K562 (cell line): ENCODE data around the gene TMEM100. TPM values are rescaled to one million over a fixed set of nuclear protein-coding genes. Genes with fewer than 3 reads are reported as not detected.
A peak's percentile ranks its signal among the peaks of the same experiment; 100 is the strongest.

Source experiments
- ATAC-seq: fragments of 200-7000 bp; cut with Tn5 transposase; 3 replicates; pipeline ENCODE4 v1.9.1; 2020; ENCODE audit warnings: moderate library complexity
- BruUV-seq: library from RNA; stranded (reverse); fragments of 400-500 nt; replicated peaks from 2 replicates; lab custom pipeline; 2021; lab: Mats Ljungman, UMichigan
- CTCF ChIA-PET: fragments of 300-600 bp; formaldehyde crosslinking; extraction: SDS; loops from one replicate; lab custom pipeline; 2021; ENCODE audit warnings: low intra/inter-chr PET ratio; lab: Yijun Ruan, JAX
- POLR2A ChIA-PET: fragments of 300-600, 350-650 bp; sonication (Branson Sonifier 250); formaldehyde crosslinking; extraction: SDS; loops from one replicate; lab custom pipeline; 2021; ENCODE audit warnings: antibody characterized with exemption, inconsistent platforms; lab: Yijun Ruan, JAX
- DNase-seq, 4 experiments: peaks; one replicate each; pipeline versions ENCODE4 v3.0.0 to v3.0.0-alpha.2; 2011 to 2018; ENCODE audit warnings: low spot score in 3 of 4, mixed read lengths in 3 of 4; ENCODE audit errors: extremely low read depth in 1 of 4
- FAIRE-seq: peaks from 2 replicates; lab custom pipeline; 2011; peaks lifted over from hg19 to GRCh38; lab: Jason Lieb, UNC
- H2AFZ ChIP-seq: 2 replicates; pipeline ENCODE4 v1.6.0; 2011; ENCODE audit warnings: low read depth, low read length, control low read depth, inconsistent platforms
- H3K27ac ChIP-seq: fragments of 200-600 bp; 3 replicates; pipeline ENCODE4 v1.8.0; 2011; ENCODE audit warnings: low read depth, mild to moderate bottlenecking, control low read depth, inconsistent platforms, low read length, moderate library complexity, mixed read lengths; ENCODE audit errors: extremely low read depth
- H3K27me3 ChIP-seq, 2 experiments: fragments of 300-600 bp in 1 of 2; 2 replicates in 1 of 2; 3 replicates in 1 of 2; pipeline versions ENCODE4 v1.6.0 to v1.8.0; 2011; ENCODE audit warnings: inconsistent platforms in 2 of 2, low read length in 2 of 2, mild to moderate bottlenecking in 1 of 2, mixed read lengths in 1 of 2, moderate library complexity in 1 of 2; ENCODE audit not compliant: control insufficient read depth in 2 of 2, insufficient read depth in 2 of 2
- H3K36me3 ChIP-seq: fragments of 300-600 bp; 3 replicates; pipeline ENCODE4 v1.8.0; 2011; ENCODE audit warnings: mild to moderate bottlenecking, low read length, inconsistent platforms; ENCODE audit not compliant: control insufficient read depth, insufficient read depth
- H3K4me1 ChIP-seq, 2 experiments: fragments of 200-600 bp in 1 of 2; replicated peaks in 1 of 2; 2 replicates in 1 of 2; 3 replicates in 1 of 2; pipeline versions ENCODE4 v1.5.1 to v1.8.0; 2011; ENCODE audit warnings: inconsistent platforms in 2 of 2, low read length in 2 of 2, mild to moderate bottlenecking in 1 of 2, mixed read lengths in 1 of 2, moderate library complexity in 1 of 2; ENCODE audit not compliant: control insufficient read depth in 2 of 2, insufficient read depth in 2 of 2
- H3K4me2 ChIP-seq: 2 replicates; pipeline ENCODE4 v1.6.1; 2011; ENCODE audit warnings: low read length, control low read depth, inconsistent platforms, mixed read lengths; ENCODE audit not compliant: insufficient read depth
- H3K4me3 ChIP-seq: fragments of 200-600 bp; sonication (generic), shearing (Covaris generic); 2 replicates; pipeline ENCODE4 v1.5.1; 2016; ENCODE audit warnings: control low read depth, inconsistent platforms
- H3K79me2 ChIP-seq: fragments of 200-600 bp; 3 replicates; pipeline ENCODE4 v1.8.0; 2011; ENCODE audit warnings: low read length, inconsistent platforms; ENCODE audit not compliant: control insufficient read depth, insufficient read depth
- H3K9ac ChIP-seq, 2 experiments: 2 replicates each; pipeline versions ENCODE4 v1.6.0 to v1.6.1; 2011; ENCODE audit warnings: low read depth in 2 of 2, low read length in 2 of 2, control low read depth in 1 of 2, inconsistent platforms in 1 of 2, mild to moderate bottlenecking in 1 of 2, mixed read lengths in 1 of 2; ENCODE audit not compliant: insufficient read depth in 1 of 2
- H3K9me1 ChIP-seq: one replicate; pipeline ENCODE4 v1.6.0; 2011; ENCODE audit warnings: inconsistent platforms, mild to moderate bottlenecking, low read length, moderate library complexity; ENCODE audit not compliant: control insufficient read depth, insufficient read depth
- H3K9me3 ChIP-seq: replicated peaks from 2 replicates; pipeline ENCODE4 v1.5.1; 2011; ENCODE audit warnings: low read depth, low read length, inconsistent platforms; ENCODE audit not compliant: control insufficient read depth, insufficient read depth
- H4K20me1 ChIP-seq: replicated peaks from 2 replicates; pipeline ENCODE4 v1.6.1; 2011; ENCODE audit warnings: low read length, inconsistent platforms, mixed read lengths; ENCODE audit not compliant: control insufficient read depth, insufficient read depth
- HMG20B ChIP-seq: fragments of 250-450 bp; sonication (Bioruptor Pico); IDR thresholded peaks from 2 replicates; pipeline ENCODE4 v1.5.0; 2021; ENCODE audit warnings: mild to moderate bottlenecking
- KDM1A ChIP-seq, 2 experiments: fragments of 450-650 bp; IDR thresholded peaks; 2 replicates each; pipeline ENCODE4 v1.6.1; 2016; ENCODE audit warnings: mild to moderate bottlenecking in 2 of 2
- KHSRP ChIP-seq: fragments of 450-650 bp; IDR thresholded peaks from 2 replicates; pipeline ENCODE4 v1.6.1; 2017
- RB1 ChIP-seq: fragments of 450-650 bp; IDR thresholded peaks from 2 replicates; pipeline ENCODE4 v1.6.1; 2017; ENCODE audit warnings: low read depth, mild to moderate bottlenecking
- RBM25 ChIP-seq: fragments of 200-400 bp; formaldehyde crosslinking; IDR thresholded peaks from 2 replicates; pipeline ENCODE4 v1.6.1; 2018; ENCODE audit warnings: low read length, low read depth, moderate library complexity; ENCODE audit not compliant: severe bottlenecking
- ZNF24 ChIP-seq: fragments of 450-650 bp; IDR thresholded peaks from 2 replicates; pipeline ENCODE4 v1.6.1; 2016
- ZNF696 ChIP-seq: fragments of 250-450 bp; sonication (Bioruptor Pico); conservative IDR thresholded peaks from 2 replicates; pipeline ENCODE4 v1.4.0; 2020; ENCODE audit warnings: mild to moderate bottlenecking, moderate library complexity
- WGBS: fragments of 100-300 bp; shearing (Covaris generic); methylation state at CpG from one replicate; pipeline ENCODE4 v1.1.6; 2016; ENCODE audit warnings: low coverage, mixed read lengths; ENCODE audit not compliant: insufficient coverage; ENCODE audit errors: missing lambda C conversion rate; 5-methylcytosine and 5-hydroxymethylcytosine counted together
- in situ Hi-C: fragments of 300-500 bp; cut with MboI; formaldehyde crosslinking; loops from 4 replicates; pipeline ENCODE4 v1.15.0; 2018; ENCODE audit warnings: inconsistent platforms, mixed read lengths
- intact Hi-C: fragments of 100-400 bp; cut with micrococcal nuclease; formaldehyde crosslinking; loops from 2 replicates; pipeline ENCODE4 v1.14.2; 2022
- polyA plus RNA-seq, 8 experiments: library from polyadenylated mRNA; depleted of rRNA in 4 of 8; stranded (reverse) in 5 of 8; unstranded in 3 of 8; fragments of >200 nt; fragmentation: Nextera tagmentation in 2 of 8; fragmentation: Illumina TruSeq in 1 of 8; extraction: Ambion mirVana in 2 of 8; extraction: Trizol in 1 of 8; gene quantifications; 2 replicates each; pipeline versions ENCODE4 v1.2.1 to v1.2.3, GENCODE V29; 2011 to 2014; ENCODE audit warnings: inconsistent platforms in 1 of 8, missing spikeins in 1 of 8
- total RNA-seq, 7 experiments: library from RNA; depleted of rRNA in 6 of 7; stranded (reverse); fragments of >200 nt in 6 of 7; fragmentation: Illumina TruSeq in 2 of 7; extraction: Trizol in 2 of 7; gene quantifications; 2 replicates each; pipeline versions ENCODE4 v1.2.1 to v1.2.3, GENCODE V29; 2011 to 2021; ENCODE audit warnings: low replicate concordance in 1 of 7
- TF ChIP-seq, protein P1 (sequence below): fragments of 250-450 bp; sonication (Bioruptor Pico); IDR thresholded peaks from 2 replicates; pipeline ENCODE4 v1.5.0; 2022; ENCODE audit warnings: mild to moderate bottlenecking
- TF ChIP-seq, protein P2 (sequence below): fragments of 450-650 bp; IDR thresholded peaks from 2 replicates; pipeline ENCODE4 v1.6.1; 2016; ENCODE audit warnings: low read depth
- TF ChIP-seq, protein P3 (sequence below): fragments of 250-450 bp; sonication (Bioruptor Pico); IDR thresholded peaks from 2 replicates; pipeline ENCODE4 v1.4.0; 2020; ENCODE audit warnings: mild to moderate bottlenecking, moderate library complexity, borderline replicate concordance

Gene TMEM100
- total and polyA plus RNA-seq, 9 of the 15 experiments (the other 6 are each of a cell fraction or from before 2014, with no cell fraction given): 0.12 to 0.50 (median 0.19) TPM

DNA sequence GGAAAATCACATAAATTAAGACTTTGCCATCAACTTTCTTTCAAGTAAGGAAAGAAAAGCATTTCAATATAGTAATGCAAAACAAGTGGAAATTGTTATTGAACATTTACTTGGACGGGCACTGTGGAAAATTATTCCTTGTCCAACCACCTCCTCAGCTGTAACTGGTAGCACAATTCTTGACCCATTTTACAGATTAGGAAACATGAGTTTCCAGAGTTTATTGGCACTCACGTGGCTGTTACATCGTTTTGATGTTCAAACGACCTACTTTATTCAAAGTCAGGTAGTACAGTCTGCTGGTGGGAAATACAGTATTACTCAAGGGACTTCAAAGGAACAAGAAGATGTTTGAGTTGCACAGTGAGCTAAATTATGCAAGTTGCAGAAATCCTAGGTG lies 27.3 kb upstream of the TMEM100 start:
- Histone ChIP-seq H3K4me2 (no peak overlapping the region; the same call in 1 of the 2 replicates), H3K4me3 (no peak overlapping the region), H3K4me1 (peaks cover 5 to 22% of the 10 kb centered on the region in 2 experiments; a peak in 4 of 5 replicates), H3K9me3 (no peaks in the 10 kb centered on the region), H3K79me2 (peaks cover 37% of the 10 kb centered on the region), H3K9ac (peak overlapping the region in 1 of 2 experiments; percentile 42; a peak in 1 of 4 replicates), H3K27me3 (no peaks in the 10 kb centered on the region), H3K27ac (0 out of 3 replicates have a peak overlapping the region, but pooled peaks have one; percentile 5), H3K36me3 (peaks cover 17% of the 10 kb centered on the region; the same call in 2 of the 3 replicates), H2AFZ (peak overlapping the region; percentile 87), H4K20me1 (no peaks in the 10 kb centered on the region), H3K9me1 (no peaks in the 10 kb centered on the region)
- TF ChIP-seq, protein P1, sequence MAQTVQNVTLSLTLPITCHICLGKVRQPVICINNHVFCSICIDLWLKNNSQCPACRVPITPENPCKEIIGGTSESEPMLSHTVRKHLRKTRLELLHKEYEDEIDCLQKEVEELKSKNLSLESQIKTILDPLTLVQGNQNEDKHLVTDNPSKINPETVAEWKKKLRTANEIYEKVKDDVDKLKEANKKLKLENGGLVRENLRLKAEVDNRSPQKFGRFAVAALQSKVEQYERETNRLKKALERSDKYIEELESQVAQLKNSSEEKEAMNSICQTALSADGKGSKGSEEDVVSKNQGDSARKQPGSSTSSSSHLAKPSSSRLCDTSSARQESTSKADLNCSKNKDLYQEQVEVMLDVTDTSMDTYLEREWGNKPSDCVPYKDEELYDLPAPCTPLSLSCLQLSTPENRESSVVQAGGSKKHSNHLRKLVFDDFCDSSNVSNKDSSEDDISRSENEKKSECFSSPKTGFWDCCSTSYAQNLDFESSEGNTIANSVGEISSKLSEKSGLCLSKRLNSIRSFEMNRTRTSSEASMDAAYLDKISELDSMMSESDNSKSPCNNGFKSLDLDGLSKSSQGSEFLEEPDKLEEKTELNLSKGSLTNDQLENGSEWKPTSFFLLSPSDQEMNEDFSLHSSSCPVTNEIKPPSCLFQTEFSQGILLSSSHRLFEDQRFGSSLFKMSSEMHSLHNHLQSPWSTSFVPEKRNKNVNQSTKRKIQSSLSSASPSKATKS (CRISPR knock-in tag): no peak
- TF ChIP-seq, protein P2, sequence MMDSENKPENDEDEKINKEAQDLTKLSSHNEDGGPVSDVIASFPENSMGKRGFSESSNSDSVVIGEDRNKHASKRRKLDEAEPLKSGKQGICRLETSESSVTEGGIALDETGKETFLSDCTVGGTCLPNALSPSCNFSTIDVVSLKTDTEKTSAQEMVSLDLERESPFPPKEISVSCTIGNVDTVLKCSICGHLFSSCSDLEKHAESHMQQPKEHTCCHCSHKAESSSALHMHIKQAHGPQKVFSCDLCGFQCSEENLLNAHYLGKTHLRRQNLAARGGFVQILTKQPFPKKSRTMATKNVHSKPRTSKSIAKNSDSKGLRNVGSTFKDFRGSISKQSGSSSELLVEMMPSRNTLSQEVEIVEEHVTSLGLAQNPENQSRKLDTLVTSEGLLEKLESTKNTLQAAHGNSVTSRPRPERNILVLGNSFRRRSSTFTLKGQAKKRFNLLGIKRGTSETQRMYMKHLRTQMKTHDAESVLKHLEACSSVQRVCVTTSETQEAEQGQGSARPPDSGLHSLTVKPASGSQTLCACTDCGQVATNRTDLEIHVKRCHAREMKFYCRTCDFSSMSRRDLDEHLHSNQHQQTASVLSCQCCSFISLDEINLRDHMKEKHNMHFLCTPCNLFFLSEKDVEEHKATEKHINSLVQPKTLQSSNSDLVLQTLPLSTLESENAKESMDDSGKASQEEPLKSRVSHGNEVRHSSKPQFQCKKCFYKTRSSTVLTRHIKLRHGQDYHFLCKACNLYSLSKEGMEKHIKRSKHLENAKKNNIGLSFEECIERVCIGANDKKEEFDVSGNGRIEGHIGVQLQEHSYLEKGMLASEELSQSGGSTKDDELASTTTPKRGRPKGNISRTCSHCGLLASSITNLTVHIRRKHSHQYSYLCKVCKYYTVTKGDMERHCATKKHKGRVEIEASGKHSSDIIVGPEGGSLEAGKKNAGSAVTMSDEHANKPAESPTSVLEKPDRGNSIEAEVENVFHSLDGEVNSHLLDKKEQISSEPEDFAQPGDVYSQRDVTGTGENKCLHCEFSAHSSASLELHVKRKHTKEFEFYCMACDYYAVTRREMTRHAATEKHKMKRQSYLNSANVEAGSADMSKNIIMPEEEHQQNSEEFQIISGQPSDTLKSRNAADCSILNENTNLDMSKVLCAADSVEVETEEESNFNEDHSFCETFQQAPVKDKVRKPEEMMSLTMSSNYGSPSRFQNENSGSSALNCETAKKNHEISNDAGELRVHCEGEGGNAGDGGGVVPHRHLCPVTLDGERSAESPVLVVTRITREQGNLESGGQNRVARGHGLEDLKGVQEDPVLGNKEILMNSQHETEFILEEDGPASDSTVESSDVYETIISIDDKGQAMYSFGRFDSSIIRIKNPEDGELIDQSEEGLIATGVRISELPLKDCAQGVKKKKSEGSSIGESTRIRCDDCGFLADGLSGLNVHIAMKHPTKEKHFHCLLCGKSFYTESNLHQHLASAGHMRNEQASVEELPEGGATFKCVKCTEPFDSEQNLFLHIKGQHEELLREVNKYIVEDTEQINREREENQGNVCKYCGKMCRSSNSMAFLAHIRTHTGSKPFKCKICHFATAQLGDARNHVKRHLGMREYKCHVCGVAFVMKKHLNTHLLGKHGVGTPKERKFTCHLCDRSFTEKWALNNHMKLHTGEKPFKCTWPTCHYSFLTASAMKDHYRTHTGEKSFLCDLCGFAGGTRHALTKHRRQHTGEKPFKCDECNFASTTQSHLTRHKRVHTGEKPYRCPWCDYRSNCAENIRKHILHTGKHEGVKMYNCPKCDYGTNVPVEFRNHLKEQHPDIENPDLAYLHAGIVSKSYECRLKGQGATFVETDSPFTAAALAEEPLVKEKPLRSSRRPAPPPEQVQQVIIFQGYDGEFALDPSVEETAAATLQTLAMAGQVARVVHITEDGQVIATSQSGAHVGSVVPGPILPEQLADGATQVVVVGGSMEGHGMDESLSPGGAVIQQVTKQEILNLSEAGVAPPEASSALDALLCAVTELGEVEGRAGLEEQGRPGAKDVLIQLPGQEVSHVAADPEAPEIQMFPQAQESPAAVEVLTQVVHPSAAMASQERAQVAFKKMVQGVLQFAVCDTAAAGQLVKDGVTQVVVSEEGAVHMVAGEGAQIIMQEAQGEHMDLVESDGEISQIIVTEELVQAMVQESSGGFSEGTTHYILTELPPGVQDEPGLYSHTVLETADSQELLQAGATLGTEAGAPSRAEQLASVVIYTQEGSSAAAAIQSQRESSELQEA: no peak
- TF ChIP-seq, protein P3, sequence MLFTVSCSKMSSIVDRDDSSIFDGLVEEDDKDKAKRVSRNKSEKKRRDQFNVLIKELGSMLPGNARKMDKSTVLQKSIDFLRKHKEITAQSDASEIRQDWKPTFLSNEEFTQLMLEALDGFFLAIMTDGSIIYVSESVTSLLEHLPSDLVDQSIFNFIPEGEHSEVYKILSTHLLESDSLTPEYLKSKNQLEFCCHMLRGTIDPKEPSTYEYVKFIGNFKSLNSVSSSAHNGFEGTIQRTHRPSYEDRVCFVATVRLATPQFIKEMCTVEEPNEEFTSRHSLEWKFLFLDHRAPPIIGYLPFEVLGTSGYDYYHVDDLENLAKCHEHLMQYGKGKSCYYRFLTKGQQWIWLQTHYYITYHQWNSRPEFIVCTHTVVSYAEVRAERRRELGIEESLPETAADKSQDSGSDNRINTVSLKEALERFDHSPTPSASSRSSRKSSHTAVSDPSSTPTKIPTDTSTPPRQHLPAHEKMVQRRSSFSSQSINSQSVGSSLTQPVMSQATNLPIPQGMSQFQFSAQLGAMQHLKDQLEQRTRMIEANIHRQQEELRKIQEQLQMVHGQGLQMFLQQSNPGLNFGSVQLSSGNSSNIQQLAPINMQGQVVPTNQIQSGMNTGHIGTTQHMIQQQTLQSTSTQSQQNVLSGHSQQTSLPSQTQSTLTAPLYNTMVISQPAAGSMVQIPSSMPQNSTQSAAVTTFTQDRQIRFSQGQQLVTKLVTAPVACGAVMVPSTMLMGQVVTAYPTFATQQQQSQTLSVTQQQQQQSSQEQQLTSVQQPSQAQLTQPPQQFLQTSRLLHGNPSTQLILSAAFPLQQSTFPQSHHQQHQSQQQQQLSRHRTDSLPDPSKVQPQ: no peak
- TF ChIP-seq KDM1A (IDR thresholded peaks at IDR 0.05) (peak in 1 of 2 experiments; percentile 50; a peak in 2 of 4 replicates), RBM25 (peak; percentile 59), KHSRP (no peak), HMG20B (CRISPR knock-in tag) (no peak), ZNF24 (no peak), ZNF696 (CRISPR knock-in tag) (no peak), RB1 (no peak)
- WGBS: 11% methylated on average over 4 of the region's 4 CpGs
- no TSS peak for BruUV-seq
- in situ Hi-C loops (no loop called here), intact Hi-C loops (no loop called here)
- peak; percentile 70 for FAIRE-seq
- ChIA-PET POLR2A (interaction anchor here (0.8 kb wide), 1 partner anchor 12 kb away, joined by 4 read pairs; no protein-coding TSS in a partner anchor), CTCF (no interaction called here)
- no peak for DNase-seq
- ATAC-seq: no peak
